Activated T-cell treated with anti-CD3 and anti-CD28 coated beads for 48 hours (primary cell): Measurements from ENCODE around the gene GPC3.
"Not testable (repeated sequence)": the region's sequence is repeated elsewhere in the genome, so short reads cannot be mapped to it uniquely, and the experiment has no call there.

ENCODE experiments used
- DNase-seq: peaks from one replicate; pipeline ENCODE4 v3.0.0-alpha.2; 2020; ENCODE audit warnings: low read depth

The GPC3 gene

GRCh38 chrX:133646719-133647116 lies 338.7 kb downstream of the GPC3 start:
- no peak for DNase-seq

- no peak for DNase-seq
Observed at GRCh38 chrX:133645977-133646718, 339.2 kb downstream of the GPC3 start.

DNA sequence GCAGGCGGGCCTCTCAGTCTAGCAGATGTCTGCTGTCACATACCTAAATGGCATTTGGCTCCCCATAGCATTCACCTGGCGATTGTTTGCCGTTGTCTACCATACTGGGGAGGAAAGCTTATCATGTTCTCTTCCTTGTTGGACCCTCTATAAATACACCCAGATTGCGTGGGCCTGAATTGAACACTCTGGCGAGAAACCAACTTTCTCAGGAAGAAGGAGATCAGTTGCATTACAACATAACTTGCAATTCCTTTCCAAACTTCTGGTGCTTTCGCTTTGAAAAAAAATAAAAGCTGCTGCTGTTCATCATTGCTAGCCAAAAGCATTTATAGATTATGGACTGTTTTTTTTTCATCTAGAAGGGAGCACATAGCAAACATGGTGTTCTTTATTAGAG lies 340.1 kb downstream of the GPC3 start:
- DNase-seq, result no peak

DNA sequence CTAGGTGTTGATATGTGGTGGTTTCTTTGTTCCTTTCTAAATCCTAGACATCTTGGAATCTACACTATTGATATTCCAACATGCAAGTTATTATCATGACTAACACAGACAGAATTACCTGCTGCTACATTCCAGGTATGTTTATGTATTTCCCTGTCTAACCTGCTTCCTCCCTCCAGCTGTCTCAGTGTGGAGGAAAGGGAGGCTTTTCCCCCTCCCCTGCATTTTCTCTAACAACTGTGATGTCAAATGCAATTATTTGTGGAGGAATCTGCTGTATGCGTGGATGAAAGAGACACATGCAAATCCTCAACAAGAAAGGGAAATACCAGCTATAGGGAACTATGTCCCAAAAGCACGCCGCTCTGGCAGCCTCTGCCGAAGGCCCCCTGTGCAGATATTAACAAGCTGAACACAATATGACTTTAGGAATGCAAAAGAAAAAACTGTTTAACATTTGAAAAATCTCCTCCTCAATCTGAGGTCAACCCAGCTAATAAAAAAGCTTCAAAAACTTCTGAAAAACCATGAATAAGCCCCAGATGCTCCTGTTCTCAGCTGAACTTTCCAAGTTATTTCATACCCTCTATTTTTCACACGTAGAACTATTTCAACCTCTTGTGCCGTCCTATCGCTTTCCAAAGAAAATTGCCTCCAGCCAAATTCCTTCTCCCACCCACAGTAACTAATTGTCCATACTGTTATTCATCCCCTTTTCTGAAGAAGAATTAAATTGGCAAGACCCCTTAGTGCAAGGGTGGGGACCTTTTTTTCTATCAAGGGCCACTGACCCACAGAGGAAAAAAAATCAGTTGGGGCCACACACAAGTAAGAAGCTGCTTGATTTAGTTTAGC lies 345.0 kb downstream of the GPC3 start:
- DNase-seq, result no peak

DNA sequence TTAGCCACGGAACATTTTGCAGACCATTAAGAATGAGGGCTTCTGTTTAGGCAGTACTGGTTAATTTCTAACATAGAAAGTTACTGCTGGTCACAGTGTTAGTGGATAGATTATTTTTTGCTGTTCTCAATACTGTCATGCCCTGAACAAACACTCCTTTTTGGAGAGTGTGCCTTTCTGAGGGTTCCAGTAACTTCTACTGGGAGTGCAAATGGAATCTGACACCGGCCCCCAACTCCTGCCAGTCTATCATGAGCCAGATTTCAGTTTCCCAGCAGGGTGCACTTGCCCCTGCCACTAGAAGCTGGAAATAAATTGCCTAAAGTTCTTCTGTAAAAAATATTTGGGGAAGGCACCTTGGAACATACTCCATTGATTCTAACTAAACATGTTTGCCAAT lies 345.7 kb downstream of the GPC3 start:
- DNase-seq, result no peak

- DNase-seq, result no peak
Observed at GRCh38 chrX:133638285-133638684, 347.1 kb downstream of the GPC3 start.

DNA sequence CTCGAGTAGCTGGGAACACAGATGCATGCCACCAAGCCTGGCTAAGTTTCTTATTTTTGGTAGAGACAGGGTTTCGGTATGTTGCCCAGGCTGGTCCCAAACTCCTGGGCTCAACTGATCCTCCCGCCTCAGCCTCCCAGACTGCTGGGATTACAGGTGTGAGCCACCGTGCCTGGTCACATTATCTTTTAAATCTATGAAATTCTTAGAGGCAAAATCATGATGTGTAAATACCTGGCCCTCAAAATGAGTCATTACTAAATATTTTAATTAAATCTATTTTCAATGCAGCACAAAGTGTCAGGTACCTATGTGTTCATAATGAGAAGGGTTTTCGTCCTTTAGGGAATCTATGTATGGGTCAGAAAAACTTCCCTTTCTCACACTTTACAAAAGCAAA lies 347.6 kb downstream of the GPC3 start:
- DNase-seq, result no peak

- DNase-seq, result no peak
Observed at GRCh38 chrX:133636009-133636408, 349.4 kb downstream of the GPC3 start.

DNA sequence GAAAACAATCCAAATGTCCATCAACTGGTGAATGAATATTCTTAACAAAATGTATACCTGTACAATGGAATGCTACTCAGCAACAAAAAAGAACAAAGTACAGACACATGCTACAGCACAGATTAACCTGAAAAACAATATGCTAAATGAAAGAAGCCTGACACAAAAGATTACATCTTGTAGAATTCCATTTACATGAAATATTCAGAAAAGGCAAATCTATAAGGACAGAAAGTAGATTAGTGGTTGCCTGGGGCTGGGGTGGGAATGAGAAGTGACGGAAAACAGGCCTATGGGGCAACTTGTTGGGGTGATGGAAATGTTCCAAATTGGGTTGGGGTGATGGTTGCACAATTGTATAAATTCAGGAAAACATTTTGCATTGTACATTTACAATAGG lies 351.0 kb downstream of the GPC3 start:
- DNase-seq, result no peak

- DNase-seq, result no peak
Observed at GRCh38 chrX:133633950-133634349, 351.4 kb downstream of the GPC3 start.

- DNase-seq, result no peak
Observed at GRCh38 chrX:133633162-133633561, 352.2 kb downstream of the GPC3 start.

DNA sequence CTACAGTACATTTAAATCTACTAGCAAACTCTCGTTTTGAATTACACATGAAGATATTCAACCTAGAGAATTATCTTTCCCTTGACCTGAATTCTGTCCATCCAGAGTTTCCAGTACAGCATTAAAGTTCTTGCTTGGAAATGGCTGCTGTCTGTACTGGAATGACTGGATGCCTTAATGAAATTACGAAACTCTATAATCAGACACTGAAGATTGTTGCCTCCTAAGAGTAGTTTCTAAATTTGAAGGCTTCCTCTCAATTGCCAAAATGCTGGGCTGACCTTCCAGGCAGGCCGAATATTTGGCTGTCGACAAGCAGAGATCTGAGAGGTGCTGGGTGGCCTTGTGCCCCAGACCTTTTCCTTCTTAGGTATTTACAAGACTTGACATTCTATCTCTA lies 355.0 kb downstream of the GPC3 start:
- no peak for DNase-seq

DNA sequence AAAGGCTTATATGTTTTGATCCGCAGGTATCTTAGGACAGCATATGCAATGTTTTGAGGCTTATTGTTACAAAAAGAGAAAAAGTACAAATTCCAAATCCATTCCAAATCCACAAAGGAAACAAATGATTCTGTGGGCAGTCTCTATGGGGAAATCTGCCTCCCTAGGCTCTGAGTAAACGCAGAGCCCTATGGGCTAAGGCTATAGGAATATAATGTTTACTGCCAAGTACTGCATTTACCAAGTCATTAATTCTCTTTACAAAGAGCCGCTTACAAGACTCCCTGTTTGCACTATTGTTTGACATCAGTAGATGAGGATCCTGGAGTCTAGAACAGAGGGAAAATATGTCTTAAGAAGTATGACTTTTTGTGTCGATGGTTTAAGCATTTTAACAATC lies 357.7 kb downstream of the GPC3 start:
- DNase-seq, result no peak

DNA sequence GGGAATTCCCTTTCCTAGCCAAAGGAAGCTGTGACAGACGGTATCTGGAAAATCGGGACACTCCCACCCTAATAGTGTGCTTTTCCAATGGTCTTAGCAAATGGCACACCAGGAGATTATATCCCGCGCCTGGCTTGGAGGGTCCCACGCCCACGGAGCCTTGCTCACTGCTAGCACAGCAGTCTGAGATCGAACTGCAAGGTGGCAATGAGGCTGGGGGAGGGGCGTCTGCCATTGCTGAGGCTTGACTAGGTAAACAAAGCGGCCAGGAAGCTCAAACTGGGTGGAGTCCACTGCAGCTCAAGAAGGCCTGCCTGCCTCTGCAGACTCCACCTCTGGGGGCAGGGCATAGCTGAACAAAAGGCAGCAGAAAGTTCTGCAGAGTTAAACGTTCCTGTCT lies 364.0 kb downstream of the GPC3 start:
- DNase-seq, result not testable (repeated sequence)

GRCh38 chrX:133611676-133612075 lies 373.7 kb downstream of the GPC3 start:
- no peak for DNase-seq

- DNase-seq, result no peak
Observed at GRCh38 chrX:133610056-133610455, 375.3 kb downstream of the GPC3 start.

- no peak for DNase-seq
Observed at GRCh38 chrX:133609166-133609565, 376.2 kb downstream of the GPC3 start.

GRCh38 chrX:133608406-133608805 lies 377.0 kb downstream of the GPC3 start:
- DNase-seq, result no peak

GRCh38 chrX:133607419-133608348 lies 377.7 kb downstream of the GPC3 start:
- DNase-seq, result no peak

GRCh38 chrX:133606990-133607389 lies 378.4 kb downstream of the GPC3 start:
- no peak for DNase-seq

GRCh38 chrX:133604801-133605200 lies 380.6 kb downstream of the GPC3 start:
- DNase-seq, result no peak

DNA sequence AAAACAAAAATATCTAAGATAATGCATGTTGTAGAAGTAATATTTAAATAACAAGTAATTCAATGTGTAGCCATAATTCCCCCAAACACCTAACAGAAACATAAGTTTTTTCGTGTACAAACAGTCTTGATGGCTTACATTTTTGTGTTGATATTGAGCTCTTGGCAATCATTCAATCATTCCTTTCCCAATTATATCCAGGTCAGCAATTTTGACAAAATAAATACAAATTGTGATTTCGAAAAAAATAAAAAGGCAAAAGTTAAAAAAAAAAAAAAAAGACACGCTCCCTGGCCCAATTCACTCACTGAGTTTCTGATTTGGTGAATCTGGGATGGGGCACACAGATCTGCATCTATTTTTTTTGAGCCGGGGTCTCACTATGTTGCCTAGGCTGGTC lies 382.5 kb downstream of the GPC3 start:
- no peak for DNase-seq
